NCI-H2029 treated with DMSO at 0.1 percent for 48 hours (cell line): ENCODE results near the gene CHN2.

Source experiments
- DNase-seq: peaks from one replicate; lab custom pipeline; 2025; lab: John Stamatoyannopoulos, UW

CHN2 gene

DNA sequence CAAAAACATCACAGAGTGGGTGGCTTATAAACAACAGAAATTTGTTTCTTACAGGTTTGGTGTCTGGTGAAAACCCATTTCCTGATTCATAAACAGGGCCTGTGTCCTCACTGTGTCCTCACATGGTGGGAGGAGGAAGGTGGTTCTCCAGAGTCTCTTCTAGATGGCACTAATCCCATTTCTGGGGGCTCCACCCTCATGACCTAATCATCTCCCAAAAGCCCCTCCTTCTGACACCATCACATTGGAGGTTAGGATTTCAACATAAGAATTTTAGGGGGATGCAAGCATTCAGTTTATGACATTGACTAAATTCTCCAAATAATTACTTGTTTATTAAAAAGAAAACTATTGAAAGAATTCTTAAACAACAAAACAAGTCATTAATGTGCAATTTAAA is 116.0 kb downstream of the CHN2 start:
- DNase-seq, result no peak

DNA sequence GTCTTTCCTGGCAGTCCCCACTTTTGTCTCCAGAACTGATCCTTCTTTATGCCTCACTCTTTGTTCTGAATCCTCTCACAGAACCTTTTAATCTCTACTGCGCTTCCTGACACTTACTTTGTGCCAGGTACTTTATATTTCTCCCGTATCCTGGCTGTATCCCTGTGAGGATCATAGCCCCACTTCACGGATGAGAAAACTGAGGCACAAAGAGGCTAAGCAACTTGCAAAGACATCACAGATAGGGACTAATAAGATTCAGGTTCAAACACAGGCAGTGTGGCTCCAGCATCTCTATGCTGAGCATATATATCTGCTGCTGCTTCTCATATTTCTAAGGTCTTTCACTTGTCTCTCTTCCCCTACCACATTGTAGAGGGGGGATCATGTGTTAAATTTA is 116.7 kb downstream of the CHN2 start:
- DNase-seq, result peak; percentile 61

DNA sequence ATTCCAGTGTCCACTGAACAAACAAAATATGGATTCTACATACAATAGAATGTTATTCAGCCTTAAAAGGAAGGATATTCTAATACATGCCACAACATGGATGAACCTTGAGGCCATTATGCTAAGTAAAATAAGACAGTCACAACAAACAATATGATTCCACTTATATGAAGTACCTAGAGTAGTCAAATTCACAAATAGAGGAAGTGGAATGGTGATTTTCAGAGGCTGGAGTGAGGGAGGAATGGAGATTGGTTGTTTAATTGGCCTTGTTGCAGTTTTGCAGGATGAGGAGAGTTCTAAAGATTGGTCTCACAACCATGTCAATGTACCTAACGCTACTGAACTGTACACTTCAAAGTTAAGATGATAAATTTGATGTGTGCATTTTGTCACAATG is 119.6 kb downstream of the CHN2 start:
- peak; percentile 35 for DNase-seq

DNA sequence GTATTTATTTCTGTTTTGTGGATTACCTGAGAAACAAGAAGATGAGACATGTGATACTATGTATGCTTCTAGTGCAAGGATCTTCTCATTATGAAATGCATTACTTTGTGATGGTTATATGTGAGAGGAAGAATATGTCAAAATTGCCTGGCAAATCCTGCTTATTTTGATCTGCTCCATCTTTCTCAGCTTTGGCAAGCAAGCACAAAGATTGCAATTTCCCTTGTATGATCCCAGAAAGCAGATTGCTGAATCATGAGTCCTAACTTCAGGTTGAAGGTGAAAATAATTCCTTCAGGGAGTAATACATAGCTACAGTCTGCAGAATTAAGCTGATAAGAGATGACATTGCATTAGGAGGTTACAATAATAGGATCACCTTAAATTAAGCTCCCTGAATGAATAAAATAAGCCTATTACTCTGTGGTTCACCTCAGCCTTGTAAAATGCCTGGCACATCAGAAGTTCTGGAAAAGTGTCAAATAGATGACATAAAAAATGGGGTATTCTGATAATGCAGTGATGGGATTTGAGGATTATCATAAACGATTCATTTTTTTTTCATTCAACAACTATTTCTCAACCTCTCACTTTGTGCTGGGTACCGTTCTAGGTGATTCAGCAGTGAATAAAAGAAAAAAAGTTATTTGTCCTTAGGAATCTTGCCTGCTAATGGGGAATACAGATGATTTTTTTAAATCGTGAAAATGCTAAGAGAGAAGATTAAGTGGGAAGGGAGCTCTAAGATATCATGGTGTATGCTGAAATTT is 120.7 kb downstream of the CHN2 start:
- DNase-seq, result no peak

DNA sequence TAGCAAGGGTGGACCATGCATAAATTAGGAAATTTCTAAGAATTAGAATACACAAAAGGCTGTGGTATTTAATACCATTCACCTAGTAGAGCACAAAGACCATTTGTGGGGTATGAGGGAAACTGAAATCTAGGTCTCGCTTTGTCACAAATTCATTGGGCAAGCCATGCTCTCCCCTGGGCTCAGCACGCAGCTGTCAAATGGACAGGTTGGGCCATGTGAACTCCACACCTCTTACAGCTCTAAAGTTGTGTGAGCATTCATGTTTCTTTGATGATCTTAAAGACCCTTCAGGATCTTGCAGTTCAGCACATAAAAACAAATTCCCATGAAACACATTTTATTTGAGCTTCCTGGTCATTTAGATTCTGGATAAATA is 121.3 kb downstream of the CHN2 start:
- no peak for DNase-seq

DNA sequence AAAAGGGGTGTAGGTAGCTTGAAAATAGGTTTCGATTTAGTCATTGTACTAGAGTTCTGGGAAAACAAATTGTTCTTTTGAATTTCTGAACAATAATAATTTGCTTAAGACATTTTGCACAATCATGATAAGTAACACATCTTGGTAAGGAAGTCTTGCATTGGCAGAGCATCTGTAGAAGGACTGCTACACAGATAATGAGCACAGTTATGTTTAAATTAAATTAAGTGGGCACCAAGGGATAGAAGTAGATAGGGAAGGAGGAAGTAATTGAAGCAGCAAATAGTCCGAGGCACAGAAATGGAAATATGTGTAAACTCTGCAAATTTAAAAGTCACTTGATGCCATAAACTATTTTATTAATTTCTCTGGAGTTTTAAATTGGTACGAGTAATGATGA is 122.4 kb downstream of the CHN2 start:
- DNase-seq, result no peak

DNA sequence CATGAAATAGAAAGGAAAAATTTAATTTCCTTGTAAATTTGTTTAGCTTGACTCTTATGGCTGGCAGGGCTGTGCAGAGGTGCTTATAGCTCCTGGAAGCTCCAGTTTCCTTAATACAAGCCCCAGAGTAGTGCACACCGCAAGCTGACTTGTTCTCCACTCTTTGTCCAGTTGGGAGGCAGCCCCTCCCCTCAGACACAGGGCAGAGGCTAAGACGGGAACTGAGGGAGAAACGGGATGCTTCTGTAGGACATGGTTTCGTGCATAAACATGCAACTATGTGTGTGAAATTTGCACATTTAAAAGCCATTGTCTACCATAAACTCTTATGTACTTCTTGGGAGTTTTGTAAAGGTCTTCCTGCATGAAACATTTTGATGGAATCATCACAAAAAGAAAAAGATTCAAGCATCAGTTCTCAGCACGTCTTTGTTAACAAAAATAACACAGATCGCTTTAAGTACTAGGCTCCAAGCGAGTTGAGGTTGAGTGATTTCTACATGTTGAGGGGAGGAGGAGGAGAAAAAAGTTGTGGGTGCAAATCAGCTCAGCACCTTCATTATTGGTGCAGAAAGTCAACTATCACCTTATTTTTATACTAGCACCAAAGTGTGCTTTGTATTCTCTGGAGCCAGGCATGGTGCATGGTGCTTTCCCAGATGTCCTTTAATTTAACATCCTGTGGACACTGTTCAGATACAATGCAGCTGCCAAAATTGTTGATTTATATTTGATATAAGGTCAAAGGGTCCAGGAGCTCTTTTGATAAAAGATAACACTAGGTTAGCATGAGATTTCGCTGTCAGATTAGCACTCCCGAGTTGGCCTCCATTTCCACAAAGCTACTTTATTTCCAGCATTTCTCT is 124.5 kb downstream of the CHN2 start:
- DNase-seq, result no peak

DNA sequence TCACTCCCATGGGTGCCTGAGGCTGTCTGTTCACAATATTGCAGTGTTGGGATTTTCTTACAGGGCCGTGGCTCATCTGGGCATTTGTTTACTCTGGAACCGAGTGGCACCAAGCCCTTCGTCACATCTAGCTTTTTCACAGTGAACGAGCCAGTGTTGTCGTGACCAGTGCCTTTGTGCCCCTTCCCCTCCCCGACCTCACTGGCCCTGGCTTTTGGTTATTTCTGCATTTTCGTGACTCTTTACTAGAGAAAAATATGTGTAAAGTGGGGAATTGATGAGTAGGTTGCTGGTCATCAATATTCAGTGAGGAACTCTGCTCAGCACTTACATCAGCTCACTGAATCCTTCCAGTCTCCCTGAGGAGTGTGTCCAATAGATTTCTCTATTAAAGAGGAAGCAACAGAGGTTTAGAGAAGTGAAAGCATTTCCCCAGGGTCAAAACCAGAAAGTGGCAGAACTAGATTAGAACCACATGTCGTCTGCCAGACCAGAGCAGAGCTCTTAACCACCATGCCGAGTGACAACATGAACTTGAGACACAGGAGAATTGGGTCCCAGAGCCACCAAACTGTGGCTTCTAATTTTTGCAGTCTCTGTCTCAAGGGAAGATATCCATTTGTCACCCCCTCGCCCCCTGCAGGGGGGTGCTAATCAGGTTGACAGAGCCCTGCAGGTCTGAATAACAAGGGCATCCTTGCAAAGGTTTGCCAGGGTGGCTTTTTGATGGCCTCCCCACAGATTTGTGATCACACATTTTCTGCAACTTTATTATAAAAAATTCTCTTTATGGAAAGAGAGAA is 125.3 kb downstream of the CHN2 start:
- no peak for DNase-seq

DNA sequence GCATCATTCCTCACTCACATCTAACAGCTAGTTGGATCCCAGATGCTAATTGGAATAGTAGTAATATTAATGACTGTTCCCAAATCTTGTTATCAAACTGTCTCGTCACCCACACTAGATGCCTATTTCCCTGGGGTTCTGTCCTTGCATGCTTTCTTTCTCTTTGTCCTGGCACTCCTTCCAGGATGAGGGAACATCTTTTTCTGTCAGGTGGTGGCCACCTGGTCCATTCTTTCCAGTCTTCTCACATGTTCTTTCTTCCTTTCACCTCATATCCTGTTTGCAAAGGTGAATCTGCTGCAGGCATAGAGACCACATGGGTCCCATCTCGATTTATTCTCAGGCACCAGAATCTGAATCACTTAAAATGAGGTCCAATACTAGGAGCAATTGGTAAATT is 126.0 kb downstream of the CHN2 start:
- DNase-seq, result no peak

DNA sequence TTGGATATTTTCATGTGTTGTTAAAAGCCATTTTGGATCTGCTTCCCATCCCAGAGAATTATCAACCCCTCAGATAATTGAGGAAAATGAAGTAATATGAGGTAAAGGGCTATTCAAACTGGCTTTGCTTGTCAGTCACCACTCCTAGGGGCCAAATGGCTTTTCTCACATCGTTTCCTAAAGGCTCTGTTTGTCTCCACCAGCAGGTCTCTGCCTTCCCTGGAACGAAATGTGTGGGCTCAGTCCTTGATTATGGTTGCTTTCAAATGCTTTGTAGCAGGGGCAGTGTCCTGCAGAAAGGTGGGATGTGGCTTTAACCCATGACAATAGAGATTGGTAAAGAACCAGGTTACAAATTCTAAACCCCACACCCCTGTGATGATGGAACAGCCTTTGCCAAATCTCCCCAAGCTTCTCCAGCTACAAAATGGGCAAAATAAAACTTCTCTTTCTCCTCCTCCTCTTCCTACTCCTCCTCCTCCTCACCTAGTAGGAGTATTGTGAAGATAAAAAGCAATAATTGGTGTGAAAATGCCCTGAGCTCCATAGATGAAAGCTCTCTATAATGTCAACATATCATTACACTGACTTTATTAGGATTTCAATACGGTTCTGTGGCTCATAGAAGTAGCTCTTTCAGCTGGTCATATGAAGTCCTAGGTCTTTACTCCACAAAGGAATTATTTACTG is 127.6 kb downstream of the CHN2 start:
- DNase-seq, result no peak

DNA sequence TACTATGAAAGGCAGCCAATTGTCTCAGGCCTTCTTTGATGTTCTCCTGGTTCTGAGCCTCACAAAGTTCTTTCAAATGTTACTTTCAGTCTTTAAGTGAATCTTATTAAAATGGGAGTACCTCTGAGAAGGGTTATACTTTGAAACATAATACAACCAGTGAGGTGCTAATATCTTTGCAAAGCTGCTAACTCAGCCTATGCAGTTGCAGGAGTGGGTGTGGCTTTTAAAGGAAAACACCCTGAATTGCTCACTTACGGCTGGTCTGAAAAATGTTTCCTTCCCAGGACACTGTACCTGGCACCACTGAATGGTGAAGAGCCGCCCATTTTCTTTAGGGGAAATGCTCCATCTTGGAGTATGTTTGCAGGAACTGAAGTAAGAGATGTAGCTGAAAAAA is 130.9 kb downstream of the CHN2 start:
- no peak for DNase-seq

DNA sequence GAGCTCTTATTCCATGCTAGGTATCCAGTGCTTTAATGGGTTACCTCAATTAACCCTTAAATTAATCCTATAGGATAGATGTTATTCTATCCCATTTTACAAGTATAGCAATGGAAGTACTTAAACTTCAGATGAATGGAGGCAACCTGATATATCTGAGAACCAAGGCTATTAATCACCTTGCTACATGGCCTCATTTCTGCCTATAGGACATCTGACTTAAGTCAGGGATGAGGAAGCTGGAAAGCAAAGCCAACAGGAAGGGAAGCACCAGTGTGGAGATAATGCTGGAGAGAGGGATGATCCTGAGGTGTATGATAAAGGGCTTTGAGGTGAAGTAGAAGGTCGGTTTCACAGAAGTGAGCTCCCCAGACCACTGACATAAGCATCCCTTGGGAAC is 132.3 kb downstream of the CHN2 start:
- no peak for DNase-seq

DNA sequence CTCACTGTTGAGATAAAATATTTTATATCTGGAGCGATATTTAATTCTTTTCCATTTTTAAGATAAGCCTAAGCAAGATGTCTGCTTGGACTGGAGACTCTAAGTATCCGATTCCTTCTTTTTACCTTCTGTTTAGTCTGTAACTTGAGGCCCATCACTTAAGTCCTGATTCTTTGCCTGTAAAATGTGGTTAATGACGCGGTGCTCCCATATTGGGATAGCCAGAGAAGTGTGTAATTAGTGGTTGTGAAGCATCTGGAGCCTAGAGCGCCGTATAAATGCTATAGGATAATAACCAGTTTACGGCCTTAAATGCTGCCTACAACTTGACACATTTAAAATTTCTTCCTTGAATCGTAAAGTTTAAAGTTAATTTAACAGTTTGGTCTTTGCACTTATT is 132.9 kb downstream of the CHN2 start:
- DNase-seq, result peak; percentile 91

DNA sequence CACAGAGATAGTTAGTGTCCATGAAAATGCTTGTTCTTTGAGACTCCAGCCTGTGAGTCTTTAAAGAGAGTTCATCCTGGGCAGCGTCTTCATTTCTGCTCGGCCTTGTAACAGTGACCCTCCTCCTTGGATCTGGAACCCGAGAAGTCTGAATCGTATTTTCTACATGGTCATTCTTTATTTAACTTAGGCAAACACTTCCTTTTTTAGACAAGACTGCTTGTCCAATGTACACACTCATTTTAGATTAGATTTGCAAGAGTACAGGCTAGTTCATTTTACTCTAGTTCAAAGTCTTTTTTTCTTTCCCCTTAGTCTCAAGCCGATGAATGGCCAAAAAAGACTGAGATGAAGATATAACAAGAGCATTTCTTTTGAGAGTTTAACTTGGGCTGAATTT is 133.5 kb downstream of the CHN2 start:
- DNase-seq, result no peak

DNA sequence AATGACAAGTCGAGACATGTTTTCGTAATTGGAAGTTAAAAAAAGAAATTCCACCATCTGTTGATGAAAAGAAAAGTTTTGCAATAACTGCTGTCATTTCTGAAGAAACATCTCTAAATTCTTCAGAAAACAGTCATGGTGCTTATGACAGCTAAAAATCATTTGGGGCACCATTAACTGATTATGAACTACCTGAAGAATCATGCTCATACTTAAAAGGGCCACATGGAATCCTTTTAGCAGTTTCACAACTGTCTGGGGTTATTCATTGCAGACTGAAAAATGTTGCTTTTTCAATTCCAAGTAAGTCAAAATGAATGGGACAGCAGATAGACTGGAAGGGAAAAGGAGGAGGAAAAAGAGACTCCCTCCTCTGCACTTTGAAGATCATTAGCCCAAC is 134.2 kb downstream of the CHN2 start:
- no peak for DNase-seq

DNA sequence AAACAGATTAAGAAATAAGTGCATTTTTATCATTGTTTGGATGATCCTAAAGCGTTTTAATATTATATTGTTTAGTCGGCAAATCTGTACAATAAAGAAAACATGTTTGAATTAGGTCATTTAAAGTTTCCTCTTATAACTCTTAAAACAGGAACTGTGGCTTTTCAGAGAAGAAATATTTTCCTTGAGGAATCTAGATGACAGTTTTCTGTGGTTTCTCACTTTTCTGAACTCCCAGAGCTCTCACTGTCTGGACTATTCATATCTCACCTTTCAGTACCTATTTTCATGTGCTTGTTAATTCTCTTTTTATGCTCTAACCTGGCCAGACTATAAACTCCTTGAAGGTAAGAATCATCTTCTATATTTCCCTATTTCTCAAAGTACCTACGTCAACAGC is 135.1 kb downstream of the CHN2 start:
- no peak for DNase-seq

DNA sequence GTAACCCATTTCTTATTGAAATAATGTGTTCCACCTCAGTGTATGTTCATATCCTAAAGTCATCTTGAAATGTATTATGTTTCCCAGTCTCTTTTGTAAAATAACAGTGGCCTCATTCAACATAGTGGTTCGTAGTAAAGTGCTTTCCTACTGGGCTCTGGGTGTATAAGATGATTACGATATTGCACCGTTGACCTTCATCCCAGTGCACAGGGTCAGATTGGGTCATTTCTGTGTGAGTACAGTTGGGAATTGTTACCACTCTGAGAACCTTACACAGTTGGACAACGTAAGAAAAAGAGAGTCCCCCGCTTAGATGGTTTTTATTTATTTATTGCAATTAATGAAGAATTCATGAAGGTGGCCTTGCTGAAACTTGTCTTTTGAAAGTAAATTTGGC is 135.6 kb downstream of the CHN2 start:
- no peak for DNase-seq

DNA sequence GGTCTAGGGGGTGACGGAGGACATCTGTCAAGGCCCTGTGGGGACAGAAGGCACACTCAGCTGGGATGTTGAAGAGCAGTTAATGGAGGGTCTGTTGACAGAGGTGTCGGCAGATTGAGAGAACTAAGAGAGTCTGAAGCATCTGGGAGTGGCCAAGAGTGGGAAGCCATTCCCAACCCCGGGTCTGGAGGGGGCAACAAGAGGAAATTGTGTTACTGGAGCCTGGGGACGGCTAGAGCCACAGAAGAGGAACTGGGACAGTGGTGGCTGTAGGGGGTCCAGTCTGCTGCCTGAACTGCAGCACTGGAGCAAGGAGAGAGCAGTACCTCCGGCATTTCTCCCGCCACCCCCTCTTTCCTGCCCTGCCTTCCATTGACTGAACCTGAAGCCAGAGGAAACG is 136.6 kb downstream of the CHN2 start:
- DNase-seq, result no peak

DNA sequence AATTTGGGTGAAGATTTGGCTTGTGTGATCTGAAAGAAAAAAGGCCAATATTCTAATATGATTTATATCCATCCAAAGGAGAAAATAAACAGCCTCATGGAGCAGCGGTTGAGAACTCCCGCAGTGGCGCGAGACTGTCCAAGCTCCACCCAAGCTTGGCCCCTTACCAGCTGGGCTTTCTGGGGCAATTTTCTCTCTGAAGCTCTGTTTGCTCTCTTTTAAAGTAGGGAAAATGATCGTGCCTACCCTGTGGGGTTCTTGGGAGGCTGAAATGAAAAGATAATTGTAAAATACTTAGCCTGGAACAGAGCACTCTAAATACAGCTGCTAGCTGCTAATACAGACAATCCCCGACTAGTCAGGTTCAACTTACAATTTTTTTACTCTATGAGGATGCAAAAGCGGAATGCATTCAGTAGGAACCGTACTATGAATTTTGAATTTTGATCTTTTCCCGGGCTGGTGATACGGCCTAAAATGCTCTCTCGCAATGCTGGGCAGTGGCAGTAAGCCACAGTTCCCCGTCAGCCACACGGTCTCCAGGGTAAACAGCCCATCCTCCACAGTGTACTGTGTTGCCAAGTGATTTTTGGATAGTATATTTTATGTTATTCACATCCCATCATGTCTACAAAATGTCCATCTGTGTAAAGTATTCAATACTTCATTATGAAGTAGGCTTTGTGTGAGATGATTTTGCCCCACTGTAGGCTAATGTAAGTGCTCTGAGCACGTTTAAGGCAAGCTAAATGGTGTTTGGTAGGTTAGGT is 137.7 kb downstream of the CHN2 start:
- DNase-seq, result peak; percentile 78

DNA sequence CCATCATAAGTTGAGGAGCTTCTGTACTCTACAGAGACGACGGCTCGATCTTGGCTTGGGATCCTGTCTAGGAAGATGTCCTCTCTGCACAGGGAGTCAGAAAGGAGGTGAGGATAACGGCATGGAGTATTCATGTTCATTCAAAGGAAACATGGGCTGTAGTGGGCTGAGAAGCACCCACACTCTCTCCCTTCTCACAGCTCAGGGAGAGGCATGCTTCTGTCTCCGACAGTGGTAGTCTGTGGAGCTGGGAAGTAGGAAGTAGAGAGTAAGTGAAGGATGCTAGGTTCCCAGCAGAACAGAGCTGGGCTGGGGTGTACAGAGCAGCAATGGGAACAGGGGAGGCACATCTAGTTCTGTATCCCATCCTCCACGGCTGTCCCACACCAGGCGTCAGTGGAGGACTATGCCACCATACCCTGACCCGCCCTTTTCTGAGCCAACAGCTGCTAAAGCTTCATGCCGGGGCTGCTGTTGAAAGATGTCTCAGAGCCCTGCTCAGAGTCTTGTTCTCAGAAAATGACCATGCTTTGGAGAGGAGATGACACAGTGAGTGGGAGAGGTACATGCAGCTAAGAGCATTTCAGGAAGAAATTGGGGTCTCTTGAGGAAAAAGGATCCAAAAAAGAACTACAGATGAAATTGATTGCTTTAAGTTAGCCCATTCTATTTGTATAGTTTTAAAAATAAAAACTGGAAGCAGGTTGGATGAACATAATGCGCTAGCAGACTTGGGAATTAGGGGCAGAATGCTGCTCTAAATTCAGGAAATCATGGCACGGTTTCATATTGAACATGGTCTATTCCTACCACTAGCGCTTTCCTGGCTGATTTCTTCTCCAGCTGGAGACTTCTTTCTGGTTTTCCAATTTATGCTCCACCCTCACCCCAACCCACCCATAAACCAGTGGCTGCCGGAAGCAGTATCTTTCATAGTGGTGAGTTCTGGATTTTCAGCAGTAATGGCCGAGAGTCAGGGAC is 138.6 kb downstream of the CHN2 start:
- DNase-seq, result no peak
